HL-60 (cell line): ENCODE measurements around the gene NCCRP1.

Experiments used
- CTCF ChIP-seq: IDR thresholded peaks from one replicate; pipeline ENCODE4 v1.5.1; 2011; ENCODE audit warnings: low read length, control low read depth, inconsistent platforms; ENCODE audit not compliant: insufficient read depth
- GABPA ChIP-seq: IDR thresholded peaks from 2 replicates; pipeline ENCODE4 v1.6.1; 2012; ENCODE audit warnings: low read depth
- POLR2AphosphoS5 ChIP-seq: IDR thresholded peaks from 2 replicates; pipeline ENCODE4 v1.6.1; 2012; ENCODE audit warnings: low read depth
- TF ChIP-seq, protein P1 (sequence below): IDR thresholded peaks from 2 replicates; pipeline ENCODE4 v1.6.1; 2012; ENCODE audit warnings: low read depth; ENCODE audit not compliant: insufficient replicate concordance

GRCh38 chr19:39232708-39233107 is 35.9 kb downstream of the NCCRP1 start:
- TF ChIP-seq CTCF (no peak), GABPA (no peak), POLR2AphosphoS5 (no peak)
- TF ChIP-seq, protein P1, sequence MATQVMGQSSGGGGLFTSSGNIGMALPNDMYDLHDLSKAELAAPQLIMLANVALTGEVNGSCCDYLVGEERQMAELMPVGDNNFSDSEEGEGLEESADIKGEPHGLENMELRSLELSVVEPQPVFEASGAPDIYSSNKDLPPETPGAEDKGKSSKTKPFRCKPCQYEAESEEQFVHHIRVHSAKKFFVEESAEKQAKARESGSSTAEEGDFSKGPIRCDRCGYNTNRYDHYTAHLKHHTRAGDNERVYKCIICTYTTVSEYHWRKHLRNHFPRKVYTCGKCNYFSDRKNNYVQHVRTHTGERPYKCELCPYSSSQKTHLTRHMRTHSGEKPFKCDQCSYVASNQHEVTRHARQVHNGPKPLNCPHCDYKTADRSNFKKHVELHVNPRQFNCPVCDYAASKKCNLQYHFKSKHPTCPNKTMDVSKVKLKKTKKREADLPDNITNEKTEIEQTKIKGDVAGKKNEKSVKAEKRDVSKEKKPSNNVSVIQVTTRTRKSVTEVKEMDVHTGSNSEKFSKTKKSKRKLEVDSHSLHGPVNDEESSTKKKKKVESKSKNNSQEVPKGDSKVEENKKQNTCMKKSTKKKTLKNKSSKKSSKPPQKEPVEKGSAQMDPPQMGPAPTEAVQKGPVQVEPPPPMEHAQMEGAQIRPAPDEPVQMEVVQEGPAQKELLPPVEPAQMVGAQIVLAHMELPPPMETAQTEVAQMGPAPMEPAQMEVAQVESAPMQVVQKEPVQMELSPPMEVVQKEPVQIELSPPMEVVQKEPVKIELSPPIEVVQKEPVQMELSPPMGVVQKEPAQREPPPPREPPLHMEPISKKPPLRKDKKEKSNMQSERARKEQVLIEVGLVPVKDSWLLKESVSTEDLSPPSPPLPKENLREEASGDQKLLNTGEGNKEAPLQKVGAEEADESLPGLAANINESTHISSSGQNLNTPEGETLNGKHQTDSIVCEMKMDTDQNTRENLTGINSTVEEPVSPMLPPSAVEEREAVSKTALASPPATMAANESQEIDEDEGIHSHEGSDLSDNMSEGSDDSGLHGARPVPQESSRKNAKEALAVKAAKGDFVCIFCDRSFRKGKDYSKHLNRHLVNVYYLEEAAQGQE: no peak
